GM19023 (cell line): ENCODE measurements around the gene WDR72.
"Not testable (repeated sequence)": the region's sequence is repeated elsewhere in the genome, so short reads cannot be mapped to it uniquely, and the experiment has no call there.

Experiments
- ATAC-seq: cut with Tn5 transposase; IDR thresholded peaks from one replicate; pipeline ENCODE4 v1.9.1; 2021; ENCODE audit warnings: mild to moderate bottlenecking, moderate library complexity; ENCODE audit not compliant: unreplicated experiment

Gene WDR72

DNA sequence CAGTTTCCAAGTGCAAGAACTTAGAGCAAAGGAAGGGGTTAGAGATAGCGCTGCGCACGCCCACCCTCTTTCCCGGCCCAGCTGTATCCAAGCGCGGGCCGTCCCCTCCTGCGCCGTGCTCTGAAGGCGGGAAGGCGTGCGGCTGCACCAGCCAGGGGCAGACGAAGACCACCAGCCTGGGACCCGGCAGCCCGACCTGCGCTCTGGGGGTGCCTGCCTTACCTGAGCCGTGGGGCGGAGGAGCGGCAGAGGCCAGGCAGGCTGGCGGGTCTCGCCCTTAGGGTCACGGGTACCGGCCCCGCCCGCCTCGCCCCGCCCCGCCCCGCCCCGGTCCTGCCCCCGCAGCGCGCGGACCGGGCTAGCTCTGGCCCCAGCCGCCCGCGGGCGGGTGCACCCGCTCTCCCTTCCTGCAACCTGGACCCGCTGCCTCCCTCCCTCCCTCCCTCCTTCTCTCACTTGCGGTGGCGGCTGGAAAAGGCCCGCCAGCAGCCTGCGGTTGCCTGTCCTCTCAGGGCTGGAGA lies at the start of gene WDR72:
WDR72 (minus strand) TSS at position 253 of the 521 bp plus-strand sequence. CDS start 26,514 bp downstream, outside the sequence.
- no peak for ATAC-seq

DNA sequence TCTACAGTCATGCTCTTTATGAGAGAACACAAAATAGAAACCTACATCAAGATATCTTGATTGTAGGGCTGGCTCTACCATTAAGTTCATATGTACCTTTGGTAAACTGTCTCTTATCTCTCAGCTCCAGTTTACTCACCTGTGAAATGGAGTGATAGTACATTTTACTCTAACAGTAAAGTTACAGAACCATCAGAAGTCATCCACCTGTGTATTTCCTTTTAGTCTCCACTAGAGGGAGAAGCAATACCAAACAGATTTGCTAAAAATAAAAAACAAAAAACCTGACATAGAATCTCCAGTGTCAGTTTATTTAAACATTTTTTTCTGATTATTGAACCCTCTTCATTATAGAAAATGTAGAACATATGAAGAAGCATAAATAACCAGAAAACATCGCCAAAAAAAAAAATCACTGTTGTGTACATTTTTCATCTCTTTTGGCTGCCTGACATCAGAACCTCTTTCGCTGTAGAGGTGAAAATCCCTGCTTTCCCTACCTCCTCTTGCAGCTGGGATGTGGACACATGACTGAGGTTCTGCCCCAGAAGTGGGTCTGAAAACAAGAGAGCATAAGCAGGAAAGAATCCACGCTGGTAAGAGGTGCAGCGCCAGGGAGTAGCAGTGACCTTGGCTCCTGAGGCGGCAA lies 48.7 kb upstream of the WDR72 start:
- no peak for ATAC-seq

DNA sequence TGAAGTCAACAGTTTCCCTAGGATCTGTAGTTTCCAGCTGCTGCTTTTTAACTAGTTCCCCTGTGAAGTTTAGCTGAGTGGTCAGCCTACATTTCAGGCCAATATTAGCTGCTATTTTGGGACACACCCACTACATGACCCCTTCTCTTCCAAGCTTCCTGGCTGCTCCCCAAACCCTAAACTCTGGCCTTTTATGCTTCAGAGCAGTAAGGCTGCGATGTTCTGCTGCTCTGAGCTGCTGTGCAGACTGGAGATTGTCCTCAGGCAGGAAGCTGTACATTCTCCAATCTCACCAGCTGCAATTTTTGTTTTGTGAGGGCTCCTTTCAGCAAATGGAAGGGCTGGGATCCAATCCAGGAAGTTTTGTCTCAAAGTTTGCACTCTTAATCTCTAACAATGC lies 48.0 kb upstream of the WDR72 start:
- ATAC-seq, result no peak

DNA sequence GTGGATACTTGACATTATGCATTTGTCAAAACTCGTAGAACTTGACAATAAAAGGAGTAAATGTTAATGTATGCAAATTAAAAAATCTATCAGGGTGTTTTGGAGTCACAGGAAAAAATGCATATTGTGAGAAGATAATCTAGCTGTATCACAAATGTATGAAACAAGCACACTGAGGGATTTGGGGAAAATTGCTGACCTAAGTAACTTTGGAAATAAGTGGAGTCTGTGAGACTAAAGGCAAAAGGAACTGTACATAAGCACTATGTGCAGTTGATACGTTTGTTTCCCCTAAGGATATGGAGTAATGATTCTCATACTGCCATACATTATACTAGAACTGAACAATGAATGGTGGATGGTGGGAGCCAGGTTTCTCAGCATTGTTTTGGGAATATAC lies 43.2 kb upstream of the WDR72 start:
- no peak for ATAC-seq

DNA sequence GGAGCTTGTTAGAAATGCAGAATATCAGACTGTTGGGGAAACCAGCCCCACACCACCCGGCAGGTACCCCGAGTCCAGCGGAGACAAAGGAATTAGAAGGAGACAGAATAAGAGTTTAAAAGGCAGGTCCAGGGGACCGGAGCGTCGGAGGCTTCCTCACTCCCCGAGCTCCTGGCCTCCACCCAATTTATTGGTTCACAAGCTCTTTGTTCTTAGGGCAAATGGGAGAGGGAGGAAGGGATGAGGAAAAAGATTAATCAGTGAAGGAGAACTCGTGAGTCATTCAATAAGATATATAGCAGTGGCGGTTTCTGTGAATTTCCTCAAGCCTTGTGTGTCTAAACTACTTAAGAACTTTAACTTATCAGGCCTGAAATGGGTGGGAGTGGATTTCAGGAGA lies 32.1 kb upstream of the WDR72 start:
- no peak for ATAC-seq

DNA sequence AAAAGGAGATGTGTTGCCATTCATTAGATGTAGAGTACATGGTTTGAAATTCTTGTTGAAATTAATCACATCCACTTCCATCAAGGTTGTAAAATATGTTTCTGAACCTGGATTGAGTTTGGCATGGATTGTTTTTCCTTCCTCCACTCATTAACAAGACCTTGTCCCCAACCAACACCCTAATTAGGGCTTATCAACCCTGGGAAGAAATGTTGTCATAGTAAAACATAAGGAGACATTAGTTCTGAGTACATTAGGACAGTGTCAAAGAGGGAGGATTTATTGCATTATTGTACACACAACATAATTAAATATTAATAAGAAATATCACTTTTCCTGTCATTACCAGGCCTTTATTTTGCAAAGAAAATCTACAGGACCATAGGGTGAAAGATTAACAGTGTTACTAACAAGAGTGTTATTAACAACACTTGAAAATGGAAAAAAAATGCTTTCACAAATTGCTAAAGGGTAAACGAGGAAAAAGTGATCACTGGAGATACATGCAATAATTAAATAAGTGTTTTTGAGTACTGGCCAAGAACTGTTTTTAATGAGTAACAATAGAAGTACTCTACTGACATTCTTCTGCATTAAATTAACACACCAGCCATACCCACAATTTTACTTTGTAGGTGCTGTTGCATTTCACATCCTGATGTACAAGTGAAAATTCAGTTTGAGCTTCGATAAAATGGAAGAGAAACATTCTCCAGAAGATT lies 30.4 kb upstream of the WDR72 start:
- no peak for ATAC-seq

DNA sequence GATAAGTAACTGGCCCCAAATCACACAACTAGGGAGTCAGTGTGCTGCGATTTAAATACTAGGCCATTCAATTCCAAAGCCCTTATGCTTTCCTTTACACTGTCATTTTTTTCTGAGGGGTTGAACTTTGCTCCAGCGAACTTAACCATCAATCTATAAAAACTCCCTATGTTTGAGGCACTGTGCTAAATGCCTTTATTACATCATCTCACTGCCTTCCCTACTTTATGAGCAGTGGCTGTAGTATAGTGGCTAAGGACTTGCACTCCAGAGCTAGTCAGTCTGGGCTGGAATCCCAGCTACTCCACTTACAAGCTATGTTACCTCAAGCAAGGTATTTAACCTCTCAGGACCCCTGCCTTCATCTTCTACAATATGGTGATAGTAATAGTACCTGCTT lies 26.9 kb upstream of the WDR72 start:
- no peak for ATAC-seq

DNA sequence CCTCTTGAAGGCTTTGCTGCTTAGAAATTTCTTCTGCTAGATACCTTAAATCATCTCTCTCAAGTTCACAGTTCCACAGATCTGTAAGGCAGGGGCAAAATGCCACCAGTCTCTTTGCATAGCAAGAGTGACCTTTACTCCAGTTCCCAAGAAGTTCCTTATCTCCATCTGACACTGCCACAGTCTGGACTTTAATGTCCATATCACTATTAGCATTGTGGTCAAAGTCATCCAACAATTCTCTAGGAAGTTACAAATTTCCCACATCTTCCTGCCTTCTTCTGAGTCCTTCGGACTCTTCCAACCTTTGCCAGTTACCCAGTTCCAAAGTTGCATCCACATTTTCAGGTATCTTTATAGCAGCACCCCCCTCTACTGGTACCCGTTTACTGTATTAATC lies 25.8 kb upstream of the WDR72 start:
- ATAC-seq, result not testable (repeated sequence)

DNA sequence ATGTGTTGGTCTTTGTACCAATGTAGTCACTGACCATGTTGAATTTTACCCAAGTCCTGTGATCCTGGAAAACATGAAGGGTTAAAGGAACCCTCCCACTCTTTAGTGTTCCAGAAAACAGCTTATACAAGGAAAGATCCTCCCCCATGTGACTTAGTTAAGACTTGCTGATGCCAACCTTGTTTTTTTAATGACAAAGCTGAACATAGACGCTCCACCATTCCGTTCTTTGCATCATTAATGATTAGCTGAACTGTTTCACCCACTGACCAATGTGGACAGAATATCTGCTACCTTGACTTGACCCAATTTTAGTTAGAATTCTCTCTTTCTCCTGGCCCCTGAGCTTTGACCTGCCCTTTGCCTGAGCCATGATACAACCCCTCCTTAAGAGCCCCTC lies 3.5 kb upstream of the WDR72 start:
- ATAC-seq, result no peak

DNA sequence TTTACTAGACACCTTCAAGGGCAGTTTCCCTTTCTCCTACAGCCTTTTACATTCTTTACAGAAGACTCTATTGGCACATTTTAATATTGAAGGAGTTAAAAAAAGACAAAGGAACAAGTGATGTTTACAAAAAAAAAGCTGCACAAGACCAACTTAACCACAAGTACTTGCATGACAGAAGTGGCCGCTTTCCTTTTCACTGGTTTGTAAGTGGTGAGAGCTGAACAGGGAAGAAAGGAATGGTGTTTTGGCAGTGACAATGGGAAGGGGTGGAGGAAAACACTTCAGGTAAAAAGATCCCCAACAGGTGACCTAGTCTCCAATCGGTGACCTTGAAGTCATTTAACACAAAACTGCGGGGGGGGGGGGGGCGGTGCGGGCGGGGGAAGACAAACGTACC lies 1.1 kb downstream of the WDR72 start:
- ATAC-seq, result no peak

DNA sequence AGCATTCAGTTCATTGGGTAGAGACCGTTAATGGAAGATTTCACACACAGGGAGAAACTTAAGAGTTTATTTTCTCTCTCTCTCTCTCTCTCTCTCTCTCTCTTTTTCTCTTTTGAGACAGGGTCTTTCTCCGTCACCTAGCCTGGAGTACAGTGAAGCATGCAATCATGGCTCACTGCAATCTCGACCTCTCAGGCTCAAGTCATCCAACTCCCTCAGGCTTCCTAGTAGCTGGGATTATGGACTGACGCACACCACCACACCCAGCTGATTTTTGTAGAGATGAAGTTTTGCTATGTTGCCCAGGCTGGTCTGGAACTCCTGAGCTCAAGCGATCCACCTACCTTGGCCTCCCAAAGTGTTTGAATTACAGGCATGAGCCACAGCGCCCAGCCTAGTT lies 1.6 kb downstream of the WDR72 start:
- ATAC-seq, result no peak

DNA sequence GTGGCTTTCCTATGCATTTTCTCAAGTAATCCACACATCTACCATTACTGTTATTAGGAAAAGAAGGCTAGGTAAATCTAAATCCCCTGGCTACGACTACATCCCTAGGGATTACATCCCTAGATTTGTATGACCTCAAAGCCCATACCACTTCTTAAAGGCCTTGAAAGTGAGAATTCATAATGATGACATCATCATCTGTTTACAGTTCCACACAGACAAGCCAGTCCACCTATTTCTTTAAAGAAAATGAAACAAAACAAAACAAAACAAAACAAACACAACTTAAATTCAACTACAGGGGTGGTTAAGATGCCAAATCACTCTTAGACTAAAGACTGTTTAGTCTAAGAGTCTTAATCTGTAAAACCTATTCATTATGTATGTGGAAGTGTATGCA lies 5.7 kb downstream of the WDR72 start:
- no peak for ATAC-seq

DNA sequence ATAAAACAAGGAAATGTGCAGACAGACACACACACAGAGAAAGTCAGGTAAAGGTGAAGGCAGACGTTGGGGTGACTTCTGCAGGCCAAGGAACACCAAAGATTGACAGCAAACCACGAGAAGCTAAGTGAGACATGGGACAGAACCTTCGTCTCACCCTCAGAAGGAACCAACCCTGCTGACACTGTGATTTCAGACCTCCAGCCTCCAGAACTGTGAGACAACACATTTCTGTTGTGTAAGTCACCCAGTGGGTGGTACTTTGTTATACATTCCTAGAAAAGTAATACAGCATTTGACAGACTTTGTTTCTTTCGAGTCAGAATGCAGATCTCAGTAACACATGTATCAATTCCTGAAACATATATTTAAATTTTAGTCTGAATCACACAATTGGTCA lies 7.1 kb downstream of the WDR72 start:
- no peak for ATAC-seq

DNA sequence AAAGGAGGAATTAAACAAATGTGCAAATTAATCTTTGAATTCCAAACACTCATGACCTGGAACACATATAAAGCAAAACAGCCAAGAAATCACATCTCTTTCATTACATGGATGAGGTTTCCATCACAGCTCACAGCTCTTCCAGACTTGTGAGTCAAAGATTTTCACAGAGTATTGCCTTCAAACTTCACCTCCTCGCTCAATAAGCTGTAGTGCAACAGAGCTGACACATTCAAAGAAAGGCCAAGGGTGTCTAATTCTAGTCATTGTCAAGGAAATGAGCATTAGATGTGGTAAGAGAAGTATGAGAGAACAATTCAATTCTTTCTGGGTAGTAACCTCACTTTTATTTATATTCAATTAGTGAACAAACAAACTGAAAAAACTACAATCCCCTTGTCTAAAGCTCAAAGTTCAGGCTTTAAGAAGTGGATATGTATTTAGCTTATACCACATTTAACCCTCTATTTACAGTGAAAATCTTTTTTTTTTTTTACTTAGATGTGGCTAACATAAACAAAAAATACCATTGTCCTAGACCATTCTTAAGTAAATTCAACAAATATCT lies 11.9 kb downstream of the WDR72 start:
- ATAC-seq, result no peak

DNA sequence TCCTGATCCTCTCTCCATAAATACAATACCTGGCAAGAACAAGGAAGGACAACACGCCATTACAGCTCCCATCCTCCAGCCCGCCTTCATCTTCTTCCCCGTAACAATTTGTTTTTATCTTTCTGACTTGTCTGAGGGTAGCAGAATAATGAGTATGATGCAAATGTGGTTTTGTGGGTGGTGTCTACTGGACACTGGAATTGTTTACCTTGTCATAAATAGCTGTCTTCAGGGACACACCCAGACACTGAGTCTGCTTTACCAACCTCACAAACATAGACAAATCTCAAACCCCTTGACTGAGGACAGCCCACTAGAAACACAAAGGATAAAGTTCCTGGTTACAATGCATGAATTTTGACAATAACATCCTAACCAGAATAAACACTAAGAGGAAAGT lies 13.4 kb downstream of the WDR72 start:
- no peak for ATAC-seq

DNA sequence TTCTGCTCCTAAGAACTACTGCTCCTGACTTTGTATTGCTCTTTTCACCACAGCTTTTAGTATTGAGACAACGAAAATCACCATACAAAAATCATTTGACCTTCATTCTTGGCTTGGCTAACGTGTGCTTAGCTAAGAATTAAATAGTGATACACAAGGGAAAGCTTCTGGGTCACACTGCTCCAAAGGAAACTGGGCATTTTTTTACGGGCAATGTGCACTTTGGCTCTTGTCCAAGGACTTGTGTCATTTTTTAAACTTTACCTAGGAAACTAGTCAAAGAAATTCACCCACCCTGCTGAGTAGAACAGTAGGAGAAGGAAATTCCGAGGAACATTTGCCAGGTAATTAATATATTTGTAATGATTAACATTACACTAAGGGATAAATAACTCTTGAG lies 19.8 kb downstream of the WDR72 start:
- ATAC-seq, result no peak

DNA sequence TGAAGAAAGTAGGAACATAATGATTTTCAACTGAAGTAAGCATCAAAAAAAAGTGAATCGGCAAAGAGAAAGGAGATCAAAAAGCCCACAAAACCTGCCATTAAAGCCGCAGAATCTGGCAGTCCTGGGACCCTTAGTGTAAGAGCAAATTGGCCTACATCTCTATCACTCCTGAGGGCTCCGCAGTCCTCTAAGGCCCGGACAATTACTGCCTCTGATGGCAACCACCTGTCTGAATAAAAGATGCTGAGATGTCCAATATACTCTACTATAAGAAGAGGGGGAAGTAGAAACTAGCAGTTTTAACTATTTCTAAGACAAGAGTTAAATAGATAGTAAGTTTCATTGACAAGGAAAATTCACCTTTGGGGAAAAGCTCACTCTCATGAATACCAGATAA lies 20.3 kb downstream of the WDR72 start:
- no peak for ATAC-seq

DNA sequence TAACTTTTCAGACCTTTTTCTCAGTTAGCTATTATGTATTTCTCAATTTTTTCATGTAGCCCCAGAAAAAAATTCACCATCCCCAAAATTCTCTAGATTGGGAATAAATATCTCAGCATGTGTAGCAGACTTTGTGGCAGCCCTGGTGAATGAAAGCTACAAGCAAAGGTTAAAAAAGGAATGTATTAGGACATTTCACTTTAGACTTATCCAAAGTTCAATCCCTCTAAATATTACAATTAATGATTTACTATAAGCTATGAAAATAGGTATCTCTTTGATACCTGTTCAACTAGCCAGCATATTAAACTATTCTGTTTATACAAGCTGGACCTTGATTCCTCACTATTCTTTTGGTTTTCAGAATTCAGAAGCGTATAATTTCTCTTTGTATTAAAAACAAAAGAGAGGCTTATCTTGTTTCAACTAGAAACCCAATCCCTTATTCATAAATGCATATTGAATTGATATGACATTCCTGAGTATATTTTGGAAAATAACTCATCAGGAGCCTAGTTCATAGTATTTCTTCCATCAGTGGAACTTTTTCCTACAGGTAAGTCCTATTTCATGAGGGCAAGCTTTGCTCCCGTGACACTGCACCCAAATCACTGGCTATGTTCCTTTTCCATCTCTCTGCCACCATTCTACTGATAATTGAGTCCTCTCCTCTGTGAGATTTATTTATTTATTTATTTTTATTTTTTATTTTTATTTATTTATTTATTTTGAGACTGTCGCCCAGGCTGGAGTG lies 38.0 kb downstream of the WDR72 start:
- ATAC-seq, result no peak

DNA sequence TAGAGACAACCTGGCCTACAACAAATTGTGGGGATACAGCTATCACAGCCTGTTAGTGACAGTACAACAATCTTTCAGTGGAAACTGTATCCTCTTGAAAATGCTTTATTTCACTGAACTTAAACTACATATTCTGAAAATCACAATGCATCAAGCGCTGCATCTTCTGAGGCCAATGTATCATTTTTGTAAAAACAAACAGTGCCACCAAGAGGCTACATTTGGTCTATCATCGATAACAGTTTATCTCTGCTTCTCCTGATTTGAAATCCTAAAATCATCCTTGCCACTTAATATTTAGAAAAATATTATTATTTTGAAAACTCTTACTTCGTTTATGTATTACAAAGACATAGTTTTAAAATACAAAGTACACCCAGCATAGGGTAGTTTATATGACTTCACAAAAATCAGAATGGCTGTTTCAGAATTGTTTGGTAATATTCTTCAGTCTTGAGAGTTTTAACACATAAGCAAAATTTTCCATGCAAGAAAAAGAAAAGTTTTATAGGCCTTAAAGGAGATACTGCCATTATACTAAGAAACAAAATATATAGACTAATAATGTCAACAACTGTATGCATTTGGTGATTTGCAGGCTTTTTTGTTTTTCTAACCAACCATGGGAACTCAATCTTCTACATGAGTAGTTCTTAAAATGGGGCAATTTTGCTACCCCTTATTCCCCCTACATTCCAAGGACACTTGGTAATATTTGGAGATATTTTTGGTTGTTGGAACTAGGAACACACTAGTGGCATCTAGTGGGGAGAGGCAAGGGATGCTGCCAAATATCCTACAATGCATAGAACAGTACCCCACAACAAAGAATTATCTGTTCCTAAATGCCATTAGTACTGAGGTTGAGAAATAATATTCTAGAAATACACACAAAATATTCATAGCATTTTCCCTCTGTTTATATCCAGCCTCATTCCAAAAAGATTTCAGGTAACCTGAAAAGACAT lies 42.3 kb downstream of the WDR72 start:
- ATAC-seq, result no peak

DNA sequence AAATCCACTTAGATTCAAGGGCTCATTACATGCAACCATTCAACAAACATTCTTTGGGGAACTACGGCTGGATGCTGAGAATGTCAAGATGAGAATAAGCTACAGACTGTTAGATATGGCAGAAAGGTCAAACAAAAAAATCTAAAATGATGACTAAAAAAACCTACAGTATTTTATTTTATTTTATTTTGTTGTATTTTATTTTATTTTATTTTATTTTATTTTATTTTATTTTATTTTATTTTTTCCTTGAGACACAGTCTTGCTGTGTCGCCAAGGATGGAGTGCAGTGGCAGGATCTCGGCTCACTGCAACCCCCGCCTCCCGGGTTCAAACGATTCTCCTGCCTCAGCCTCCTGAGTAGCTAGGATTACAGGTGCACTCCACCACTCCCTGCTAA lies 46.2 kb downstream of the WDR72 start:
- no peak for ATAC-seq
